WERI-Rb-1 (cell line): ENCODE measurements around the gene SMOC2.

Experiments
- DNase-seq: peaks from one replicate; pipeline ENCODE4 v3.0.0-alpha.2; 2020
- H3K27ac ChIP-seq: fragments of 250-450 bp; sonication (Bioruptor Pico); 2 replicates; pipeline ENCODE4 v1.5.1; 2020; ENCODE audit warnings: mild to moderate bottlenecking, moderate library complexity
- H3K27me3 ChIP-seq: fragments of 250-450 bp; sonication (Bioruptor Pico); 2 replicates; pipeline ENCODE4 v1.5.1; 2021; ENCODE audit warnings: mild to moderate bottlenecking, low read depth, moderate library complexity; ENCODE audit not compliant: insufficient read depth, severe bottlenecking
- H3K36me3 ChIP-seq: fragments of 250-450 bp; sonication (Bioruptor Pico); 2 replicates; pipeline ENCODE4 v1.5.1; 2020; ENCODE audit warnings: mild to moderate bottlenecking, moderate library complexity
- H3K4me3 ChIP-seq: 2 replicates; pipeline ENCODE4 v1.5.1; 2011; ENCODE audit warnings: low read depth, mild to moderate bottlenecking, control low read depth, low read length
- H3K9me3 ChIP-seq: fragments of 250-450 bp; sonication (Bioruptor Pico); 2 replicates; pipeline ENCODE4 v1.5.1; 2021; ENCODE audit warnings: mild to moderate bottlenecking, moderate library complexity; ENCODE audit not compliant: severe bottlenecking
- TF ChIP-seq, protein P1 (sequence below): IDR thresholded peaks from 2 replicates; pipeline ENCODE4 v1.5.1; 2011; ENCODE audit warnings: low read depth, mild to moderate bottlenecking, control low read depth, inconsistent platforms, low read length

The SMOC2 gene

GRCh38 chr6:168447282-168447681, 6.3 kb downstream of the SMOC2 start:
- no peak for DNase-seq

GRCh38 chr6:168447700-168448099, 6.7 kb downstream of the SMOC2 start:
- no peaks in the 10 kb centered on the region for H3K27me3 ChIP-seq
- DNase-seq = no peak

More at GRCh38 chr6:168447282-168447681, 6.3 kb downstream of the SMOC2 start:
- no peak overlapping the region for H3K27ac ChIP-seq
- H3K27me3 ChIP-seq = no peaks in the 10 kb centered on the region
- TF ChIP-seq, protein P1, sequence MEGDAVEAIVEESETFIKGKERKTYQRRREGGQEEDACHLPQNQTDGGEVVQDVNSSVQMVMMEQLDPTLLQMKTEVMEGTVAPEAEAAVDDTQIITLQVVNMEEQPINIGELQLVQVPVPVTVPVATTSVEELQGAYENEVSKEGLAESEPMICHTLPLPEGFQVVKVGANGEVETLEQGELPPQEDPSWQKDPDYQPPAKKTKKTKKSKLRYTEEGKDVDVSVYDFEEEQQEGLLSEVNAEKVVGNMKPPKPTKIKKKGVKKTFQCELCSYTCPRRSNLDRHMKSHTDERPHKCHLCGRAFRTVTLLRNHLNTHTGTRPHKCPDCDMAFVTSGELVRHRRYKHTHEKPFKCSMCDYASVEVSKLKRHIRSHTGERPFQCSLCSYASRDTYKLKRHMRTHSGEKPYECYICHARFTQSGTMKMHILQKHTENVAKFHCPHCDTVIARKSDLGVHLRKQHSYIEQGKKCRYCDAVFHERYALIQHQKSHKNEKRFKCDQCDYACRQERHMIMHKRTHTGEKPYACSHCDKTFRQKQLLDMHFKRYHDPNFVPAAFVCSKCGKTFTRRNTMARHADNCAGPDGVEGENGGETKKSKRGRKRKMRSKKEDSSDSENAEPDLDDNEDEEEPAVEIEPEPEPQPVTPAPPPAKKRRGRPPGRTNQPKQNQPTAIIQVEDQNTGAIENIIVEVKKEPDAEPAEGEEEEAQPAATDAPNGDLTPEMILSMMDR = no peak
- no peak overlapping the region for H3K4me3 ChIP-seq
- no peaks in the 10 kb centered on the region for H3K9me3 ChIP-seq
- H3K36me3 ChIP-seq = no peaks in the 10 kb centered on the region

DNA sequence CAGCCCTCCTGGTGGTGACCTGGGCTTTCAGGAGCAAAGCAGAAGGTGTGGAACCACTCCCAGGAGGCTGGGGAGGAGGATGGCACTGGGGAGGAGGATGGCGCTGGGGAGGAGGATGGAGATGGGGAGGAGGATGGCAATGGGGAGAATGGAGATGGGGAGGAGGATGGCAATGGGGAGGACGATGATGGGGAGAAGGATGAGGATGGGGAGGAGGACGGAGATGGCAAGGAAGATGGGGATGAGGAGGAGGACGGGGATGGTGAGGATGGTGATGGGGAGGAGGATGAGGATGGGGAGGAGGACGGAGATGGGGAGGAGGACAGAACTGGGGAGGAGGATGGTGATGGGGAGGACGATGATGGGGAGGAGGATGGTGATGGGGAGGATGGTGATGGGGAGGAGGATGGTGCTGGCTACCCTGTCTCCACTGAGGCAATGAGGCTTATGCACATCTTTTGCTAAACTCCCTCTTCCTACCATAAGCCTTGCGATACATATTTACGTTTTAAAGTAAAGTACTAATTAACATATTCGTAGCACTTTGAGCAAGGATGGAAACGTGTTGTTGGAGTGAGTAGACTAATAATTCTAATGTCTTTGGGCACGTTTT, 7.4 kb downstream of the SMOC2 start:
- DNase-seq = no peak
- Histone ChIP-seq H3K9me3 (no peaks in the 10 kb centered on the region), H3K36me3 (no peaks in the 10 kb centered on the region), H3K27me3 (no peaks in the 10 kb centered on the region), H3K4me3 (no peak overlapping the region), H3K27ac (no peak overlapping the region)
- TF ChIP-seq, protein P1 = no peak

More at GRCh38 chr6:168447700-168448099, 6.7 kb downstream of the SMOC2 start:
- Histone ChIP-seq H3K4me3 (no peak overlapping the region), H3K36me3 (no peaks in the 10 kb centered on the region), H3K27ac (no peak overlapping the region), H3K9me3 (no peaks in the 10 kb centered on the region)
- TF ChIP-seq, protein P1 = no peak

DNA sequence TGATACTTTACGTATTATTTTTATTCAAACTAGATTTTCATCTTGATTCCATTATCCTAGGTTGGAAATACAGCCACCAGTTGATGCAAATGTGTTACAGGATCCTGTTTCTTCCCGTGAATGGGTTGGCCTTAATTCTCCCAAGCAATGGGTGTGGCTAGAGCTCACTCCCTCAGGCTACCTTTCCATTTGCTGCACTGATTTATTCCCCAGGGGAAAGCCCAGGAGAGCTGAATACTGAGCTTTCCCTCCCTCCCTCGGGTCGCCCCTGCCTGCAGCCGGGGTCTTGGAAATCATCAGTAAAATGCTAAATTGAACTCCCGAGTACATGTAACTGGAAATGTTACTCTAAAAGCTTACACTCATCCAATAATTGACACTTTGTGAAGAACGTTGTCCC, 9.9 kb downstream of the SMOC2 start:
- Histone ChIP-seq H3K36me3 (no peaks in the 10 kb centered on the region), H3K27me3 (no peaks in the 10 kb centered on the region), H3K27ac (no peak overlapping the region), H3K9me3 (no peaks in the 10 kb centered on the region), H3K4me3 (no peak overlapping the region)
- no peak for DNase-seq
- TF ChIP-seq, protein P1 = no peak

DNA sequence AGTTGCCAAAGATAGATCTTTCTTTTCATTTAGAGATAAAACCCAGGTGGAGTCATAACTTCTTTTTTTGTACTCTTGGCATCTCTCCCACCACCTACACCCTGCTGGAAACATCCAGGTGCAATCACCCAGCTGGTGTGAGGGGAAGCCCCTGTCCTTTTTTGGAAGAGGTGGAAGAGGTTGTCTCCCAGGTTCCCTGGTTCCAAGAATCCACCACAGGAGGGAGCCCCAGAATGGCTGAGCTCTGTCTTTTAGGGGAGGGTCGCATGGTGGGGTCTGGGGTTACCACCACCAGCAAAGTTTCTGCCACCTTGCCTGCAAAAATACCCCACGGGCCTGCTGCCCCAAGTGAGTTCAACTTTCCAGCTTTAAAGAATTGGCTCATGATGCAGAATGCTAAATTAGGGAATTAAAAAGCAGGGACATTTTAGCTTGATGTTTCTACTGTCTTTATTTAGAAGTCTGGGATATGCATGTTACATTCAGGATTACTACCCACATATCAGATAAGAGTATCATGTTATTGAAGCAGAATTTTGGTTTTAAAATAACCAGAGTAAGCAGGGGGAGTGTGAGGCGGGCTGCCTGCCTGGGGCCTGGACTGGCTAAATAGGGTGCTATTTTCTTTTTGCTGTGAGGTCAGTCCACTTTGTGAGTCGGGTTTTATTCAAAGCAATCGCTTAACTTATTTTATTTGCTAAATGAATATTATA, 11.0 kb downstream of the SMOC2 start:
- Histone ChIP-seq H3K36me3 (no peaks in the 10 kb centered on the region), H3K4me3 (no peak overlapping the region), H3K27me3 (no peaks in the 10 kb centered on the region), H3K9me3 (no peaks in the 10 kb centered on the region), H3K27ac (no peak overlapping the region)
- no peak for DNase-seq
- TF ChIP-seq, protein P1 = peak; percentile 60; the same call in 1 of the 2 replicates
